Neural progenitor cell (in vitro differentiated cells): Measurements from ENCODE around the gene ABHD2.

ENCODE experiments used
- CTCF ChIP-seq: fragments of 200-600 bp; sonication (generic); IDR thresholded peaks from 2 replicates; pipeline ENCODE4 v1.5.1; 2017; ENCODE audit warnings: antibody characterized with exemption, mild to moderate bottlenecking
- EZH2 ChIP-seq: fragments of 200-600 bp; sonication (generic); IDR thresholded peaks from 2 replicates; pipeline ENCODE4 v1.6.1; 2017; ENCODE audit warnings: antibody characterized with exemption, mild to moderate bottlenecking, moderate library complexity

DNA sequence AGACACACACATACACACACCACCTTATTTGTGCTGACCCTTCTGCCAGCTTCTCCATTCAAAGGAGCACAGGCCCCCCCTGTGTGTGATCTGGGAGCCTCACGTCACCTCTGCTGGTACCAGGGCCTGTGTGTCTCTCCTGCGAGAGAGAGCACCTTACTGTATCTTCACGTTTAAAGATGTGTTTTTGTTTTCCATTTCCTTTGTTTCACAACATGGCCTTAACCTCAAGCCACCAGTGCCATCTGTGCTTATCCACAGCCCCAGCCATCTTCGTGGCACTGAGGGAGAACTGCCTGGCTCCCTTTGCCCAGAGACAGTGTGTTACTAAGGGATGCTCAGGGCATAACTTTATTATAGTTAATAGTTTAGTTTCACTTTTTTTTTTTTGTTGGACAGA is 52.3 kb downstream of the ABHD2 start:
- no peak for TF ChIP-seq CTCF
- TF ChIP-seq EZH2, result no peak
